Peyer's patch (tissue), 4 donors: ENCODE measurements around the gene CLEC7A. TPM values are rescaled to one million over a fixed set of nuclear protein-coding genes. Genes with fewer than 3 reads are reported as not detected.

Experiments
- DNase-seq, 3 donors: peaks; one replicate each; pipeline ENCODE4 v3.0.0-alpha.2; 2017 to 2019
- H3K27ac ChIP-seq, 4 donors: fragments of 200-600 bp; sonication (generic); one replicate each; pipeline ENCODE4 v1.5.1; 2016 to 2019
- H3K27me3 ChIP-seq, 2 donors: fragments of 200-600 bp; sonication (generic); one replicate each; pipeline ENCODE4 v1.5.1; 2019
- H3K36me3 ChIP-seq, 3 donors: fragments of 200-600 bp; sonication (generic); one replicate each; pipeline ENCODE4 v1.5.1; 2016 to 2019
- H3K4me1 ChIP-seq, 4 donors: fragments of 200-600 bp; sonication (generic); one replicate each; pipeline ENCODE4 v1.5.1; 2016 to 2019
- H3K4me3 ChIP-seq, 4 donors: fragments of 200-600 bp; sonication (generic); 1 replicate in 3 of 4; 2 replicates in 1 of 4; pipeline ENCODE4 v1.5.1; 2016 to 2019; ENCODE audit warnings: mild to moderate bottlenecking in 1 of 4
- H3K9me3 ChIP-seq, 4 donors: fragments of 200-600 bp; sonication (generic); one replicate each; pipeline ENCODE4 v1.5.1; 2016 to 2019; ENCODE audit warnings: mild to moderate bottlenecking in 1 of 4
- POLR2A ChIP-seq, 2 donors: fragments of 450-650 bp; IDR thresholded peaks; one replicate each; pipeline ENCODE4 v1.5.1; 2017; ENCODE audit warnings: antibody characterized with exemption in 2 of 2, mild to moderate bottlenecking in 2 of 2, moderate library complexity in 2 of 2
- total RNA-seq, 4 donors: library from RNA; depleted of rRNA; stranded (reverse); fragments of >200 nt; gene quantifications; one replicate each; pipeline ENCODE4 v1.1.0, GENCODE V29; 2016
- TF ChIP-seq, protein P1 (sequence below), 6 experiments: fragments of 450-650 bp in 4 of 6; fragments of 200-600 bp in 2 of 6; sonication (generic) in 1 of 6; IDR thresholded peaks; one replicate each; pipeline ENCODE4 v1.5.1; 2017 to 2019; ENCODE audit warnings: antibody characterized with exemption in 6 of 6, mild to moderate bottlenecking in 3 of 6, moderate library complexity in 1 of 6

CLEC7A gene
- total RNA-seq, 4 donors from 2014 or later: 1.7 to 6.6 (median 3.2) TPM

DNA sequence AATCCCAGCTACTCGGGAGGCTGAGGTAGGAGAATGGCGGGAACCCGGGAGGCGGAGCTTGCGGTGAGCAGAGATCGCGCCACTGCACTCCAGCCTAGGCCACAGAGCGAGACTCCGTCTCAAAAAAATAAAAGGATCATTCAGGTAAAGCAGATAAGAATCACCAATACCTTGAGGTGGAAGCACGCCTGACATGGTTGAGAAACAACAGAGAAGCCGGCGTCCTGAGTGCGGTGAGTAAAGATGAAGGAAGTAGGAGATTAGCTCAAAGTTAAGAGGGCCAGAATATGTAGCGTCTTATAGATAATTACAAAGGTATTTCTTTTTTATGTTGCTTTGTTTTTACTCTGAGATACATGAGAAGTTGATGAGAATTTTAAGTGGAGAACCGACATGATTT lies 14.7 kb downstream of the CLEC7A start:
- TF ChIP-seq, protein P1, sequence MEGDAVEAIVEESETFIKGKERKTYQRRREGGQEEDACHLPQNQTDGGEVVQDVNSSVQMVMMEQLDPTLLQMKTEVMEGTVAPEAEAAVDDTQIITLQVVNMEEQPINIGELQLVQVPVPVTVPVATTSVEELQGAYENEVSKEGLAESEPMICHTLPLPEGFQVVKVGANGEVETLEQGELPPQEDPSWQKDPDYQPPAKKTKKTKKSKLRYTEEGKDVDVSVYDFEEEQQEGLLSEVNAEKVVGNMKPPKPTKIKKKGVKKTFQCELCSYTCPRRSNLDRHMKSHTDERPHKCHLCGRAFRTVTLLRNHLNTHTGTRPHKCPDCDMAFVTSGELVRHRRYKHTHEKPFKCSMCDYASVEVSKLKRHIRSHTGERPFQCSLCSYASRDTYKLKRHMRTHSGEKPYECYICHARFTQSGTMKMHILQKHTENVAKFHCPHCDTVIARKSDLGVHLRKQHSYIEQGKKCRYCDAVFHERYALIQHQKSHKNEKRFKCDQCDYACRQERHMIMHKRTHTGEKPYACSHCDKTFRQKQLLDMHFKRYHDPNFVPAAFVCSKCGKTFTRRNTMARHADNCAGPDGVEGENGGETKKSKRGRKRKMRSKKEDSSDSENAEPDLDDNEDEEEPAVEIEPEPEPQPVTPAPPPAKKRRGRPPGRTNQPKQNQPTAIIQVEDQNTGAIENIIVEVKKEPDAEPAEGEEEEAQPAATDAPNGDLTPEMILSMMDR (IDR thresholded peaks at IDR 0.05): no peak
- no peak for TF ChIP-seq POLR2A (IDR thresholded peaks at IDR 0.05)
- no peaks in the 10 kb centered on the region for H3K4me1 ChIP-seq
- H3K27me3 ChIP-seq: no peaks in the 10 kb centered on the region
- H3K9me3 ChIP-seq: no peaks in the 10 kb centered on the region
- no peak overlapping the region for H3K4me3 ChIP-seq
- H3K27ac ChIP-seq: no peak overlapping the region
- DNase-seq: no peak
- H3K36me3 ChIP-seq: no peaks in the 10 kb centered on the region

DNA sequence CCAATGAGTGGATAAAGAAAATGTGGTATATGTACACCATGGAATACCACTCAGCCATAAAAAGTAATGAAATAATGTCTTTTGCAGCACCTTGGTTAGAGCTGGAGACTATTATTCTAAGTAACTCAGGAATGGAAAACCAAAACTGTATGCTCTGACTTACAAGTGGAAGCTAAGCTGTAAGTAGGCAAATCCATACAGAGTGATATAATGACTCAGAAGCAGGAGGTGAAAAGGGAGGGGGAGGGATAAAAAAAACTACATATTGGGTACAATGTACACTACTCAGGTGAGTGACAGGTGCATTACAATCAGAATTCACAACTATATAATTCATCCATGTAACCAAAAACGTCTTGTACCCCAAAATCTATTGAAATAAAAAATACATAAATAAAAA lies 16.1 kb downstream of the CLEC7A start:
- no peak for TF ChIP-seq POLR2A (IDR thresholded peaks at IDR 0.05)
- TF ChIP-seq, protein P1 (IDR thresholded peaks at IDR 0.05): no peak
- Histone ChIP-seq H3K9me3 (no peaks in the 10 kb centered on the region), H3K4me1 (no peaks in the 10 kb centered on the region), H3K27me3 (no peaks in the 10 kb centered on the region), H3K36me3 (no peaks in the 10 kb centered on the region), H3K27ac (no peak overlapping the region), H3K4me3 (no peak overlapping the region)
- no peak for DNase-seq

DNA sequence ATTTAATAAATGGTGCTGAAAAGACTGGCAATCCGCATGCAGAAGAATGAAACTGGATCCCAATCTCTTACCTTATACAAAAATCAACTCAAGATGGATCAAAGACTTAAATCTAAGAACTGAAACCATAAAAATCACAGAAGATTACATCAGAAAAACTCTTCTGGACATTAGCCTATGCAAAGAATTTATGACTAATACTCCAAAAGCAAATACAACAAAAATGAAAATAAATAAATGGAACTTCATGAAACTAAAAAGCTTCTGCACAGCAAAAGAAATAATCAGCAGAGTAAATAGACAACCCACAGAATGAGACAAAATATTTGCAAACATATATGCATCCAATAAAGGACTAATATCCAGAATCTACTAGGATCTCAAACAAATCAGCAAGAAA lies 16.9 kb downstream of the CLEC7A start:
- Histone ChIP-seq H3K27me3 (no peaks in the 10 kb centered on the region), H3K36me3 (no peaks in the 10 kb centered on the region), H3K9me3 (no peaks in the 10 kb centered on the region), H3K4me3 (no peak overlapping the region), H3K27ac (no peak overlapping the region), H3K4me1 (no peaks in the 10 kb centered on the region)
- DNase-seq: no peak
- no peak for TF ChIP-seq POLR2A (IDR thresholded peaks at IDR 0.05)
- TF ChIP-seq, protein P1 (IDR thresholded peaks at IDR 0.05): no peak

DNA sequence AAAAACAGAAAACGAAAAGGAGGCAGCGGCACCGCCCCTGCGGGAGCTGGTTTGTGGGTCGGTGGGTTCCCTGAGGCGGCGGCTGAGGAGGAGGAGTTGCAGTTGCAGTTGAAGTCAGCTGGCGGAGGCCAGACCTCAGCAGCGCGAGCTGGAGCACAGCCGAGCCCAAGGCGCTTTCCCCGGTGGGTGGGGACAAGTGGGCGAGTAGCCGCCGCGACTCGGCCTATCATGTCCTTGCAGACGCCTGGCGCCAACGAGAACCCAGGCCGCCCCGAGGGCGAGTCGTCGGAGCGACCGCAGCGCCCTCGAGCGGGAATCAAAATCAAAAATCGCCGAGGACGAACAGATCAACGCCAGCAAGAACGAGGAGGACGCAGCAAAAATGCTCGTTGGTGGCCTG lies 18.5 kb downstream of the CLEC7A start:
- no peak for TF ChIP-seq POLR2A (IDR thresholded peaks at IDR 0.05)
- TF ChIP-seq, protein P1 (IDR thresholded peaks at IDR 0.05): no peak
- Histone ChIP-seq H3K36me3 (no peaks in the 10 kb centered on the region), H3K27me3 (no peaks in the 10 kb centered on the region), H3K27ac (no peak overlapping the region), H3K9me3 (no peaks in the 10 kb centered on the region), H3K4me1 (no peaks in the 10 kb centered on the region), H3K4me3 (no peak overlapping the region)
- DNase-seq: no peak

DNA sequence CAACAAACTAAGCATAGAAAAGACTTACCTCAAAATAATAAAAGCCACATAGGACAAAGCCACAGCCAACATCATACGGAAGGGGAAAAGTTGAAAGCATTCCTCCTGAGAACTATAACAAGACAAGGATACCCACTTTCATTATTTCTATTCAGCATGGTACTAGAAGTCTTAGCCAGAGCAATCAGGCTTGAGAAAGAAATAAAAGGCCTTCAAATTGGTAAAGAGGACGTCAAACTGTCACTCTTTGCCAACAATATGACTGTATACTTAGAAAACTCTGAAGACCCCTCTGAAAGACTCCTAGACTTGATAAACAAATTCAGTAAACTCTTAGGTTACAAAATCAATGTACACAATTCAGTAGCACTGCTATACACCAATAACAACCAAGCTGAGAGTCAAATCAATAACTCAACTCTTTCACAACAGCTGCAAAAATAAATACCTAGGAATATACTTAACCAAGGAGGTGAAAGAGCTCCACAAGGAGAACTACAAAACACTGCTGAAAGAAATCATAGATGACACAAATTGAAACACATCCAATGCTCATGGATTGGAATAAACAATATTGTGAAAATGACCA lies 19.6 kb downstream of the CLEC7A start:
- Histone ChIP-seq H3K9me3 (no peaks in the 10 kb centered on the region), H3K4me1 (no peaks in the 10 kb centered on the region)
- TF ChIP-seq, protein P1 (IDR thresholded peaks at IDR 0.05): no peak
- no peak for TF ChIP-seq POLR2A (IDR thresholded peaks at IDR 0.05)

DNA sequence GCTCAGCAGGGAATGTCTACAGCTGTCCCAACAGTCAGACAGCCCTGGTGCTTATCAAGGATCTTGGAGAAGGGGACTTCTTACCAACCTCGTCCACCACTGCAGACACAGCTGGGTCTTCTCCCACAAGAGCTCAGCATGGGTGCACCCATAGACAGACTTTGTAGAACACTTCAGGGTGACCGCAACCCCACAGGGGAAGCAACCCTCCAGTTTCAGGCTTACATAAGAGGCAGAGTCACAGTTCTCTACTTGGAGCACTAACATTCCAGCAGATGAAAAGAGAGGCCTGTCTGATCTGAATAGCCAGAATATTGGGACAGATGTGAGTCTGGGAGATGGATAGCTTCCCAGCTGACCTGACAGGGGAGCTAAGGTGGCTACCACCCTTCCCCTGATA lies 27.7 kb downstream of the CLEC7A start:
- H3K4me1 ChIP-seq: peaks cover 0 to 10% (median 0%) of the 10 kb centered on the region in 4 donors
- no peaks in the 10 kb centered on the region for H3K27me3 ChIP-seq
- H3K9me3 ChIP-seq: no peaks in the 10 kb centered on the region
- no peak overlapping the region for H3K4me3 ChIP-seq
- TF ChIP-seq, protein P1 (IDR thresholded peaks at IDR 0.05): no peak
- no peak for TF ChIP-seq POLR2A (IDR thresholded peaks at IDR 0.05)
- no peak for DNase-seq
- H3K36me3 ChIP-seq: no peaks in the 10 kb centered on the region
- H3K27ac ChIP-seq: peak overlapping the region in 1 of 4 donors; percentile 35

More for the DNA sequence above, 19.6 kb downstream of the CLEC7A start:
- Histone ChIP-seq H3K27ac (no peak overlapping the region), H3K4me3 (no peak overlapping the region), H3K27me3 (no peaks in the 10 kb centered on the region), H3K36me3 (no peaks in the 10 kb centered on the region)
- no peak for DNase-seq
